DMS153 treated with DMSO at 0.1 percent for 48 hours (cell line): ENCODE results near the gene SEMA5A.
A peak's percentile ranks its signal among the peaks of the same experiment; 100 is the strongest.

Source experiments
- DNase-seq: peaks from one replicate; lab custom pipeline; 2025; ENCODE audit not compliant: unreplicated experiment; lab: John Stamatoyannopoulos, UW

The SEMA5A gene, protein sequence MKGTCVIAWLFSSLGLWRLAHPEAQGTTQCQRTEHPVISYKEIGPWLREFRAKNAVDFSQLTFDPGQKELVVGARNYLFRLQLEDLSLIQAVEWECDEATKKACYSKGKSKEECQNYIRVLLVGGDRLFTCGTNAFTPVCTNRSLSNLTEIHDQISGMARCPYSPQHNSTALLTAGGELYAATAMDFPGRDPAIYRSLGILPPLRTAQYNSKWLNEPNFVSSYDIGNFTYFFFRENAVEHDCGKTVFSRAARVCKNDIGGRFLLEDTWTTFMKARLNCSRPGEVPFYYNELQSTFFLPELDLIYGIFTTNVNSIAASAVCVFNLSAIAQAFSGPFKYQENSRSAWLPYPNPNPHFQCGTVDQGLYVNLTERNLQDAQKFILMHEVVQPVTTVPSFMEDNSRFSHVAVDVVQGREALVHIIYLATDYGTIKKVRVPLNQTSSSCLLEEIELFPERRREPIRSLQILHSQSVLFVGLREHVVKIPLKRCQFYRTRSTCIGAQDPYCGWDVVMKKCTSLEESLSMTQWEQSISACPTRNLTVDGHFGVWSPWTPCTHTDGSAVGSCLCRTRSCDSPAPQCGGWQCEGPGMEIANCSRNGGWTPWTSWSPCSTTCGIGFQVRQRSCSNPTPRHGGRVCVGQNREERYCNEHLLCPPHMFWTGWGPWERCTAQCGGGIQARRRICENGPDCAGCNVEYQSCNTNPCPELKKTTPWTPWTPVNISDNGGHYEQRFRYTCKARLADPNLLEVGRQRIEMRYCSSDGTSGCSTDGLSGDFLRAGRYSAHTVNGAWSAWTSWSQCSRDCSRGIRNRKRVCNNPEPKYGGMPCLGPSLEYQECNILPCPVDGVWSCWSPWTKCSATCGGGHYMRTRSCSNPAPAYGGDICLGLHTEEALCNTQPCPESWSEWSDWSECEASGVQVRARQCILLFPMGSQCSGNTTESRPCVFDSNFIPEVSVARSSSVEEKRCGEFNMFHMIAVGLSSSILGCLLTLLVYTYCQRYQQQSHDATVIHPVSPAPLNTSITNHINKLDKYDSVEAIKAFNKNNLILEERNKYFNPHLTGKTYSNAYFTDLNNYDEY

DNA sequence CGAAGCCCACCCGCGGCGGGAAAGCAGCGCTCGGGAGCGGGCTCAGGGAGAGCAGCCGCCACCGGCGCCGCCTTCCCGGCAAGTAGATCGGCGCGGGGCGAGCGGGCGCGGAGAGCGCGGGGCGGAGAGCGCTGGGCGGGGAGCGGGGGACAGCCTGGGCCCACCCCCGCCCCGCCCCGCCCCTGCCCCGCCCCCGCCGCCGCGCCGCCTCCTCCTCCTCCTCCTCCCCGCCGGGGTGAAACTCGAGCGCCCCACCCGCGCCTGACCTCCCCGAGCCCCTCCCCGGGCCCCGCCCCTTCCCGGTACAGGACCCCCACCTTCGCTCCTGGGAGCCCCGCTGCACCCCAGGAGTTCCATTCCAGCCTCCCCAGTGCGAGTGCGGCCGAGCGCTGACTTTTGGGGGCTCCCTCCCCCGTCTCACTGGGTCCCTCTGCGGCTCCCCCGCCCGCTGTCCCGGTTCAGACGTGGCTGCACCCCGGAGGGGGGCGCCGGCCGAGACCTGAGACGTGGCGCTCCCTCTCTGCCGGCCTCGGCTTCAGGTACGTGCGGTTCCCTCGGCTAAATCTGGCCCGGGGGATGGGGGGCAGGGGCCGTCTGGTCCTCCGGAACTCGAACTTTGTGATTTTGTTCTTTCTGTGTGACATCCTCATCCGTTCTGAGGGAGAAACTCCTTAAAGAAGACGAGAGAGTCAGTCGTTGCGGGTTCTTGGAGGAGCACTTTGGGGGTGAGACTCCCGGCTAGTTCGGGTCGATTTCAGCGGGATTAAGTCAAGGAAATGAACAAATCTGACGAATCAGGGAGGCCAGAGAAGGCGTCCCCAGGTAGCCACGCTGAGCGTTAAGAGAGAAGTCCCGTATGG lies at the start of gene SEMA5A:
Gene SEMA5A (minus strand): TSS at position 84 of the 860 bp plus-strand sequence. CDS start 166,129 bp downstream, outside the sequence.
- DNase-seq = peak; percentile 12

DNA sequence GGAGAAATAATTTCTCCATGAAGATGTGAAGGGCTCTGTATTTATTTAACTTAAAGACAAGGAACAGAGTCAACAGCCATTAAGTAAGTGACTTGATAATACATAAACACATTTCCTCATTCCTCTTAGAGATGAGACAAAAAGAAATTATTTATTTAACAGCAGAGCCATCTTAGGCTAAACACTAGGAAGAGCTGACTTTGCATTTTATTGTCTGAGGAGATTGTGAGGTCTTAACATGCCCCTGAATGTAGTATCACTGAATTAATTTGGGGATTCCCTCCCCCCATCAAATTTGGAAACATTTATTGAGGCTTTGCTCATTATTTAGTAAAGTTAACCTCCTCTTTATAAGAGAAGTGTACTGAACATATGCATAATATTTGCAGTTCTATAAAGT lies 49.0 kb upstream of the SEMA5A start:
- DNase-seq = no peak

DNA sequence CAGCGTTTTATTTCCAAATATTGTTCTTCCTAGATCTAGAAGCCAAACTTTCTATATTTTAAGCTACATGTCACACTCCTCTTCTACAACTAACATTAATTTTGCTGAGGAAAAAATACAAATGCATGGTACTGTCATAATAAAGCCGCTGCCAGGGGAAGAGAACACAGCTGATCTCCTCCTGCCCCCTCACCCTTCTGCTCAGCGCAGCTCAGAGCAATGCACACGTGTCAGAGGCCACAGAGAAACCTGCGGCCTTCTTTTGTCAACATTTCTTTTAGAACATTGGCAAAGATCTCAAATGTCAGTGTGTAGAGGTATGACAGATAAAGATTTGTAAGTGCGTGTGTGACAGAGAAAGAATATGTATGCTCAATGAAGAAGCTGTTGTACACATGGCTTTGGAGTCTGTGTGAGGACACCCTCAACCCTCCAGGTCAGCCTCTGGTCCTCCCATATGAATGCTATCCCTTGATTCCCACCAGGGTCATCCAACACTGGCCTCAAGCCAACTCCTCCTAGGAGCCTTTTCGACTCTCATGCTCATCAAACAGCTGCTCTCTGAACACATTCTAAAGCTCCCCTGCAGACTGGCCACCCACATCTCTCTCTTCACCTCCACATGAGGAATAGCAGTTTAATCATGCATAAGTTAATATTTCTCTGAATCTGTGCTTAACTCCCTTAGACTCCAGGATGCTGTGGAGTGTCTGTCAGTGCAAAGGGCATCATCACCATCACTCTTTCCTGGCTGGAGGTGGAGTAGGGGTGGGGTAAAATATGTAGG lies 43.4 kb upstream of the SEMA5A start:
- DNase-seq = no peak

DNA sequence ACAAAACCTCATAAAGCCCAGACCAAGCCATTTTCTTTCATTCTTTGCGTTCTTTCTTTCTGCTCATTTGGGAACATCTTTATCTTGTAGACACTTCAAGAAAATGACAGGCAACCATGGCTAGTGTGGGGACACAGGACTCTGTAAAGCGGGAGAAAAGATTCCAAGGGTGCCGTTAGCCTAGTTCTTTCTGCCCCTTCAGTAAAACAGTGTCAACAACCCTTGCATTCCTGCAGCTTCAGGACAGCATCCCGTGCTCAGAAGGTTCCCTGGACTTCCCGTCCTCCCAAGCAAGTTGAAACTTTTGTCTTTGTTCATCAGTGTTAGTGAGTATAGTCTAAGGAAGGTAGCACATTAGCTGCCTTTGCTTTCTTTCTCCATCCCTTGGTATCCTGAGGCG lies 42.4 kb upstream of the SEMA5A start:
- no peak for DNase-seq

DNA sequence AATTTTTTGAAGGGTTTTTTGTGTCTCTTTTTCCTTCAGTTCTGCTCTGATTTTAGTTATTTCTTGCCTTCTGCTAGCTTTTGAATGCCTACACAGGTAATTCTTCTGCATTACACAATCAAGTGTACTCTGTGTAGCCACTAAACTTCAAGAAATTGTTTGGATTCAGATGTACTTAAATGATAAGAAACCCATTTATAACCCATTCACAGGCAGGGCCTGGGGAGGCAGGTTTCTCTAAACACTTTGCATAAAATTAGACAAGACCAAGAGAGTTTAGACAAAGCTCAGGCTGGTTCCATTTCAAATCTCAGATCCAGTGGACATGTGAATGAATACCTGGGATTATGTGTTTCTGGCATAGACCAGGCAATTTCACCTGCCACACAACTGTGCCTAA lies 41.3 kb upstream of the SEMA5A start:
- no peak for DNase-seq

DNA sequence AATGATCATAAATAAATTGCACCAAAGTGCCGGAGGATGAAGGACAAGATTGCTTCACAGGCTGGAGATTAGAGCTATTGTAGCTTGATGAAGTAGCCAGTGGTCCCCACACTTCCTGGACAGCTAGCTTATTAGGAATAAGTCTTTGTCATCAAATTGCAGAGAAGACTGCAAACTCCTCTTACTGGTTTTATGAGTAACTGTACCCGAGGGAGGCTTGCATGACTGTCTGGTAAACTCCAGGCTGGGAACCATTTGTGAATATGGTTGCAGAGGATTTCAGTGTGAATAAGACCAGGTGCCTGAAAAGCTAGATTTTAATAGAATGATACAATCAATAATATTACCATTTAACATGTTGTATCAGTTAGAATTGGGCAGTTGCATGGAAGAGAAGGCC lies 36.5 kb upstream of the SEMA5A start:
- DNase-seq = no peak

DNA sequence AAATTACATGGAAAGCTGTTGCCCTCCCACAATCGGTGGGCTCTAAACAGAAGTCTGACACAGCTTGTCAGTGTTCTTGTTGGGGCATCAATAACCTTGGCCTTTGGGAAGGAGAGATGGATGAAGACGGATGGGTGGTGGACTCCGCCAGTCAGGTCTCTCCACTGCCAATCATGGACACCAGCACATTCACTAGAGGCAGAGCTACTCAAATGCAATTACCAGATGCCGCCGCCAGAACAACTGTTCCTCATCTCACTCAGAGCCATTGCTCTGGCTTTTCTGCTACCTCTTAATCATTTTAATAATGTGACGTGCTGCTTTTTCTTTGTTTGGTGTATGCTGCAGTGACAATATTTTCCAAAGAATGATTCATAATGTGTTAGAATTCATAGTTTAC lies 27.9 kb upstream of the SEMA5A start:
- no peak for DNase-seq

DNA sequence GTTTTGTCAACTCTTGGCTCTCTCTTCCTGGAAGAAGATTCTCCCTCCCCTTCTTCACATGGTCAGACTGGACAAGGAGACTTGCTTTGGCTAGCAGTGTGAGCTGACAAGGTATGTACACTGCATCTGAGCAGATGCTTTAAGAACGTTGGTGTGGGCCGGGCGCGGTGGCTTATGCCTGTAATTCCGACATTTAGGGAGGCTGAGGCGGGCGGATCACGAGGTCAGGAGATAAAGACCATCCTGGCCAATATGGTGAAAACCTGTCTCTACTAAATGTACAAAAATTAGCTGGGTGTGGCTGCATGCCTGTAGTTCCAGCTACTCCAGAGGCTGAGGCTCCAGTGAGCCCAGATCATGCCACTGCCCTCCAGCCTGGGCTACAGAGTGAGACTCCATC lies 26.4 kb upstream of the SEMA5A start:
- DNase-seq = no peak

DNA sequence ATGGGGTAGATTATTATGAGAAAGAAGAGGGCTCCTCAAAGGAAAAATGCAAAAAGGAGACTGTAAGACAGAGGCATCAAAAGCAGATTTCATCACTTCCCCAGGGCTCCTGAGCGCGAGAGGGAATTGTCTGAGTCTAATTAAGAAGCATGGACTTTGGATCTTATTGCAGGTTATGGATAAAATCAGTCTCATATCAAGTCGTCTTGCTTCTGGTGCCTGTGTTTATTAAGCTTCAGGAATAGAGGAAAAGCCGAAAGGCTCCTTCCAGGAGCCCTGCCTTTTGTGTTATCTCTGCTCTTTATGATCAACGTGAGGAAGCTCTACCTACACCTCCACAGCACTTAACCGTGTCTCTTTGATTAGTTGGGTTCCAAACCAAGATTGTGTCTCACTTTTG lies 25.0 kb upstream of the SEMA5A start:
- DNase-seq = no peak

DNA sequence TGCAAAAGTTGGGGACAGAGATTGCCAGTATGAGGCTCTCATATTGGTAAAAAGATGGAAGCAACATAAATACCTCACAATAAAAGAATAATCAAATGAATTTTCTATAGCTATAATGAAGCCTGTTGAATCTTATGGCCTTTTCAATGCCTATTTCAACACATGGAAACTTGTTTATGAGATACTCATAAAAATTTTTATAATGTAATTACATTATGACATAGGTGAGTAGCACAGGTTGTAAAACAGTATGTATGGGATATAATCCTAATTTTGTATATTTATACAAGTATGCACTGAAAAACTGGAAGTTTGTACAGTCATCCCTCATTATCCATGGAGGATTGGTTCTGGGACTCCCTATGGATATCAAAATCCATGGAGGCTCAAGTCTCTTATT lies 21.2 kb upstream of the SEMA5A start:
- no peak for DNase-seq

DNA sequence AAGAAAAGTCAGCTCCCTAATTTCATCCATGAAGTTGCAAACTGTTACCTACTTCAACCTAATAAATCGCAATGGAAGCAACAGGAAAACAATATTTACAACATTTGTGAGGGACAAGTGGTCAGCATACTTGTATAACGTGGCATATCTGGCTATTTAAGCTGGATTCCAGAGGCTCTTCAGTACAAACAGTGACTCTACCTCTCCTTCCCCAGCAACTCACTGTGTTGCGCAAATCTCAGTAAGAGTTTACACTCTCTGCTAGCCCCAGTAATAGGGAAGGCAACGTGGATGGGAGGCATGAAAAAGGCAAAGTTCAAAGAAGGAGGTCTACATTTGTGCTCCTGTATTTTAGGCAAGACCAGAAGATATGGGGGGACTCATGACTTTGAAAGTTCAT lies 18.9 kb upstream of the SEMA5A start:
- DNase-seq = no peak

DNA sequence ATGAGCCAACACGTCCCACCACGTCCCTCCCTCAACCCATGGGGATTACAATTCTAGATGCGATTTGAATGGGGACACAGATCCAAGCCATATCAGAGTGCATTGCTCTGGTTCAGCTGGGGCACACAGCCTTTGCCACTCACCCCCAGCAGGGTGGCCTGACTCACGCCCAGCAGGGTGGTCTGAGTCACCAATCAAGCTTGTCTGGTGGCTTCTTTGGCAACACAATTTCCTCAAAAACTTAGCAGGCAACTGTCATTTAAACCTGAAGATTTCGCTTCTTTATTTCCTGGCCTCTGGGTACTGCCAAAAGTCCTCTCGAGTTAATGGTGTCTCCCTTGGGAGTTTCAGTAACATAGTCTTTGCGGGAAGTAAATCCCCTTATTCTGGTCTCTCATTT lies 16.3 kb upstream of the SEMA5A start:
- no peak for DNase-seq

DNA sequence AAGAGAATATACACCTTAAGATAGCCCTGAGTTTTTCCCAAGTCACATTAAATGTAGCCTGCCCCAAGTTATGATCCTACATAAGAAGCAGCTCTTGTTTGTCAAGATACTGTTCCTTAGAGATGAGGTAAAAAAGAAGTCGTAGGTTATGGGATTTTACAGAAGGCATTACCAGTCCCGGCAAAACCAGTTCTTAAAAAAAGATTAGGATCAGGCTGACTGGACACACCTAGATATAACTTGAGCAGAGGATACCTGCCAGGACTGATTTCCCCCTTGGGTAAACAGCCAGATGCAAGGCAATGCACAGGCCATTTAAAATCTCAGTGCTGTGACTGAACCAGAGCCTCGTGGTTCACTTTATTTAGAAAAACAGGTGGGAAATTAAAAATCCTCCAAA lies 14.1 kb upstream of the SEMA5A start:
- no peak for DNase-seq

DNA sequence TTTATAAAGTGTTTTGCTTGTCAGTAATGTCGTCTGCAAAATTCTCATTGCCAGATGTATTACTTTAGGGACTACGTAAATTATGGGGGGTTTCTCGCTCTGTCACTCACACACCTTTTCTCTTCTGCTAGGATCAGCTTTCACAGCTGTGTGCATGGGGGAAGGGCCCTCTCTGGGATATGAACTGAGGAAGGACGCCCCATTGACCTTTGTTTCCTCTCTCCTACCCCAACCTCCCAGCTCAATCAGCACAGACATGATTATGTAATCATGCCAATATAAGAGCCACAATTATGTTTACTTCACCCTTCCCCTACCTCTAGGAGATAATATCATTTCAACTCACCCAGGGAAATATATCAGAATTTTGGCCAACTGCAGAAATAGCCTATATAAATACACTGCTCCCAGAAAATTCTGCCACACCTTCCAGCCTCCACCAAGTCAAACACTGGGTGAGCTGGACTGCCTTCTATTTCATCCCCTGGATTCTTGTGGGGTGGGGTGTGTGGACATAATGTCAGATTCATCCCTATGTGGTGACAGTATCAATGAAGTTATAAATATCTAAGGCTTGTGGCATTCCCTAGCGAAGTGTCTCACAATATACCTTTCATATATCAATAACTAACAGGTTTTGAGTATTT lies 12.6 kb upstream of the SEMA5A start:
- no peak for DNase-seq

DNA sequence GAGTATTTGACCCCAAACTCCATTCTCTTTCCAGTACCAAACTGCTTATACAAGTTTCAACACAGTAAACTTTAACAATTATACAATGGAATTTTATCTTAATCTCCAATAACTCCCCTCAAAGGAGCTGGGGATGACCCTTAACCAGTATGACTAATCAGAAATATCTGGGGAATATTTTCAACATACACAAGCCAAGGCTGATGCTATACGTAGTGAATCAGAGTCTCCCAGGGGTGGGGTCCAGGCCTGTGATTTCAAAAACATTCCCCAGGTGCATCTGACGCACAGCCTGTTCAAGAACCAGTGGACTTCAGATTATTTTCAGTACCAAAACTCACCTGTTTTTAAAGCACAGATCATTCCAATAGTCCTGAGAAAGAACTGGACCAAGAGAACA lies 11.8 kb upstream of the SEMA5A start:
- DNase-seq = no peak

DNA sequence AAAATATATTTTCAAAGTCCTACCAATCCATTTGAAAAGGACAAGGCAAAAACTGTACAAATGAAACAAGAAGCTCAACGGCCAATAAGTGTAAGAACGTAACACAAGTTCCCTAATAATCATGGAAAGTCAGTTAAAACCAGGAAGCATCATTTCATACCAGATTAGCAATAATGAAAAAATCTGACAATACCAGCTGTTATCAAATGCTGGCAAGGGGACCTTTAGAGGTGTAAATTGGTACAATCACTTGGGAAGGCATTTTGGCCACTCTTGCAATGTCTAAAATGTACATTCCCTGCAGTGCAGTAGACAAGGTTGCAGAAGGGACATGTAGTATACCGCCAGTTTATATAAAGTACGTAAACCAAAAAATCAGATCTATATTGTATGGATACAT lies 10.1 kb upstream of the SEMA5A start:
- no peak for DNase-seq

DNA sequence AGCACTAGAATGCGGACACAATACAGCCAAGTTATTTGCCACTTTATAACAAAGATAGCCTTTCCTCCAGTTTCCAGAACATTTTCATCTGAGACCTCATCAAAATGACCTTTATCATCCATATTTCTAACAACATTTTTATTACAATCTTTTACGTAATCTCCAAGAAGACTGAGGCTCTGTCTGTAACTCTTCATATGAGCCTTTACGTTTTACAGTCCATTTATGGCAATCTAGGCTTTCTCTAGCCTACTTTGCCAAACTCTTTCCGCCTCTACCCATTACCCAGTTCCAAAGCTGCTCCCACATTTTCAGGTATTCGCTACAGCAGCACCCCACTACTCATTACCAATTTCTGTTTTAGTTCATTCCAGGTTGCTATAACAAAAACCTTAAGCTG lies 8.2 kb upstream of the SEMA5A start:
- DNase-seq = no peak

DNA sequence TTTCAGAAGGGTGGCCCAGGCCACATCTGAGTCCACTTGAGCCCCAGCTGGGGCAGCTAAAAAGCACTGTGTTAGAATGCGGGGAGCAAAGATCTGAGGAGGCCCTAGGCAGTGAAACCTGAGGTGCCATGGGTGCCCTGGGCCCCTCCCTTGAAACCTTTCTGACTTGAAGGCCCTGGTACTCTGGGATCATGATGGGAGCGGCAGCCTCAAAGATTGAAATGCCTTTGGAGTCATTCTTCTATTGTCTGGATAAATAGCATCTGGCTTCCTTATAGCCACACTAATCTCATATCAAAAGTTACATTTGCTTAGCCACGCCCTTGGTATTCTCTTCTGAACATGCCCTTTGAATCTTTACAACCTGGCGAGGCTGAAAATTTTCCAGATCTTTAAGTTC lies 7.7 kb upstream of the SEMA5A start:
- no peak for DNase-seq
